ENCODE results near the gene OR52D1.

The OR52D1 gene

DNA sequence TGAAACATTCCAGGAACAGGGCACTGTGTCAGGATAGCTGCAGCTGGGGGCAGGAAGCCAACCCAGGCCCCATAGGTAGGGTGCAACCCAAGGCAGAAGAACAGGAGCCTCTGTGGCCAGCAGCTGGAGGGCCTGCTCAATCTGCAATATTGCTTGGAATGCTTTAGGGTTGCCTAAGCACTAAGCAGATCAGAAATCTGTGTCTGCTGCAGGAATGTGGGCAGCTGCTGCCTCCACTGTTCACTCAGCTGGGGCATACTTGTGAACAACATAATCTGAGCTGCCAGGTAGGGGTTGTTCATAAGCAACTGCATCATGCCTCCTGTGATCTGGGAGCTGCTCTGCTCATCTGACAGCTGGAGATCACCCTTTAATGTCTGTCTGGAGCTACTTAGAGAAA, 26.4 kb downstream of the OR52D1 start:
- no peak for DNase-seq

DNA sequence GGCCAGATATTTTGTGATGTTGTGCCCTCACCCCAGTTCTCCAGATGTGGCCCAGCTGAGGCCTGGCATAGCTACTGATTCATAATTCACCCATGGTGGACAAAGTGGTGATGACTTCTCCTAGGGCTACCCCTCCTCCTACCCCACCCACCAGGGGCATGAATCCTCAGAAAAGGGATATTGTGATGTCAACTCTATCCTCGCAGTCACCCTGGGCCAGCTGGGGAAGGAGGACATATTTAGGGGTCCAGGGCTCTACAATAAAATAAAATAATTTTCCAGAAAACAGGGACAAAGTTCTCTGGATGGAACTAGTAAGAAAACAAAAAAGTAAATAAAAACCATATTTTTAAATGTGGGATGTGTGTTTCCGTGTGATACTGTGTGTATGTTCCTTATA, 28.1 kb downstream of the OR52D1 start, which contains the start of gene UBQLNL:
Gene UBQLNL (minus strand): TSS at position 101 of the 400 bp plus-strand sequence. CDS start 258 bp downstream, outside the sequence.
- DNase-seq: no peak

DNA sequence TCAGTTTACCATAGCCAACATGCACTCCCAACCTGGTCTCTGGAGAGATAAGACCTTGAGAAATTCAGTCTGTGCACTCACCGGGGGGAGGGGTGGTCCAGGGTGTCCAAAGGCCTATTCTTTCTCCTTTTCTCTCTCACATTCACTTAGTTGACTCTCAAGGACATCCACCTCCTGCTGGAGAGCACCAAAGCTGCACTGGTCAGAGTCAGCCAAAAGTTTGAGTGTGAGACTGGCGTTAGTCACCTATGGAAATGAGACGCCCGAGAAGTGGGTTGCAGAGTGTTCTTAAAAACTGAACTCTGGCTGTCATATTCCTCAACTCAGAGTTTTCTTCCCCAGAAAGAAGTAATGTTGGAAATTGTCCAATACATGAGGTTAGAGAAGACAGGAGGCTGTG, 33.1 kb downstream of the OR52D1 start:
- DNase-seq: no peak

DNA sequence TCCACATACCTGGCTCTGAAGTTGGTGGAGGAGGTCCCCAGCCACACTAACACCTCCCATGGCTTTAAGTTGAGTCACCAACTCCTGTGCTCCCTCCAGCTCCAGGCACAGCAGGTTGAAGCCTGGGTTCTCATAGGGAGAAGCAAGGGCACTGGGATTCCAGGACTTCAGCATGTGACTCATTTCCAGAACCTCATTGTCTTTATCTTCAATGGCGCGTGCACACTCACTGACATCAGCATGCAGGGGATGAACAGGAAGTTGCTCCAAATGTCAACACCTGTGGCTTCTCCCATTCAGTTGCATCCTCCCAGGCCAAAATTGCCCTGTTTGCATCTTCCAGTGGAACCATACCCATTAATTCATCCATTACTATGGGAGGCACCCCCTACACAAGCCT, 33.8 kb downstream of the OR52D1 start:
- DNase-seq: no peak

- no peak for DNase-seq
These were observed 36.3 kb downstream of the OR52D1 start for GRCh38 chr11:5524756-5525155.

DNA sequence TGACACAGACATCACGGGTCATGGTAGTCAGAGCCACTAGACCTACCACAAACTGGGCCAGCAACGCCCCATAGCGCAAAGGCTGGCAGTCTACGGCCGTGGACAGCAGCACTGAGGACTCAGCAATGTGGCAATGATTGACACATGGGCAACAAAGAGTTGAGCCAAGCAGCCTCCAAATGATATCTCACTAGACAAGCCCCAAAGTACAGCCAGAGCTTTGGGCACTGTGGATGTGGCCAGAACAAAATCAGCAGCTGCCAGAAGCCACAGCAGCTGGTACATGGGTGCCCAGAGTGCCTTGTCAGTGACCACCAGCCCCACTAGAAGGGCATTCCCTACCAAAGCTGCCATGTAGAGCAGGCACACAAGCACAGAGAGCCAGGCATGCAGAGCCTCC, 39.2 kb downstream of the OR52D1 start:
- no peak for DNase-seq

DNA sequence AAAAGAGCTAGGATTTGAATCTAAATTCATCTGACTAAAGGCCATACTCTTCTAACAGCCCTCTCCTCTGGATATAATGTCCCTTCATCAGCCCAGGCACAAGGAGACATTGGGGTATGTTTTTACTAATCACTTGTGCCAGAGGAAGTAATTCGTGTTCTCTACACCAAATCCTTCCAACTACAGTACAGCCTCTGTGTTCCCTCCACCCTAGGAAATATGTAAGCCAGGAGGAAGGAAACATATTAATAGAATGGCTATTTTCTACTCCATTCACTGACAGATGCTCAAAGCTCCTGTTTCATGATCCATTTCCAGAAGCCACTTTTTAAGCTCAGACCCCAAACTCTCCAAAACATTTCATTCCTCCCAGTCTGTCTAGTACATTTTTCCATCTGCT, 40.0 kb downstream of the OR52D1 start:
- no peak for DNase-seq

GRCh38 chr11:5531053-5531831, 42.8 kb downstream of the OR52D1 start:
- no peak for DNase-seq

- no peak for DNase-seq
These were observed 45.6 kb downstream of the OR52D1 start for GRCh38 chr11:5534046-5534445.

GRCh38 chr11:5536482-5536881, 48.0 kb downstream of the OR52D1 start:
- no peak for DNase-seq
